PFSK-1 (cell line): ENCODE results near the gene NHSL2.

ENCODE experiments used
- FOXP2 ChIP-seq: optimal IDR thresholded peaks from 2 replicates; pipeline ENCODE3; 2011; ENCODE audit warnings: borderline replicate concordance, control low read depth, inconsistent platforms; ENCODE audit not compliant: insufficient read depth; ENCODE audit errors: extremely low read length, extremely low read depth
- POLR2AphosphoS5 ChIP-seq: IDR thresholded peaks from 2 replicates; pipeline ENCODE4 v1.6.1; 2012; ENCODE audit warnings: low read depth, mild to moderate bottlenecking, control low read depth, low read length, moderate library complexity
- REST ChIP-seq, 2 experiments: IDR thresholded peaks; 2 replicates each; pipeline versions ENCODE4 v1.6.1 to v1.8.0; 2011 to 2012; ENCODE audit warnings: low read depth in 2 of 2, low read length in 2 of 2, control low read depth in 1 of 2, inconsistent platforms in 1 of 2, mild to moderate bottlenecking in 1 of 2, moderate library complexity in 1 of 2; ENCODE audit not compliant: insufficient read depth in 1 of 2
- SIN3A ChIP-seq: IDR thresholded peaks from 2 replicates; pipeline ENCODE4 v1.6.1; 2012; ENCODE audit warnings: mild to moderate bottlenecking, low read length, moderate library complexity, borderline replicate concordance; ENCODE audit not compliant: insufficient read depth
- TAF1 ChIP-seq: IDR thresholded peaks from 2 replicates; pipeline ENCODE4 v1.6.1; 2012; ENCODE audit warnings: low read length, control low read depth, borderline replicate concordance; ENCODE audit not compliant: insufficient read depth

Gene NHSL2

DNA sequence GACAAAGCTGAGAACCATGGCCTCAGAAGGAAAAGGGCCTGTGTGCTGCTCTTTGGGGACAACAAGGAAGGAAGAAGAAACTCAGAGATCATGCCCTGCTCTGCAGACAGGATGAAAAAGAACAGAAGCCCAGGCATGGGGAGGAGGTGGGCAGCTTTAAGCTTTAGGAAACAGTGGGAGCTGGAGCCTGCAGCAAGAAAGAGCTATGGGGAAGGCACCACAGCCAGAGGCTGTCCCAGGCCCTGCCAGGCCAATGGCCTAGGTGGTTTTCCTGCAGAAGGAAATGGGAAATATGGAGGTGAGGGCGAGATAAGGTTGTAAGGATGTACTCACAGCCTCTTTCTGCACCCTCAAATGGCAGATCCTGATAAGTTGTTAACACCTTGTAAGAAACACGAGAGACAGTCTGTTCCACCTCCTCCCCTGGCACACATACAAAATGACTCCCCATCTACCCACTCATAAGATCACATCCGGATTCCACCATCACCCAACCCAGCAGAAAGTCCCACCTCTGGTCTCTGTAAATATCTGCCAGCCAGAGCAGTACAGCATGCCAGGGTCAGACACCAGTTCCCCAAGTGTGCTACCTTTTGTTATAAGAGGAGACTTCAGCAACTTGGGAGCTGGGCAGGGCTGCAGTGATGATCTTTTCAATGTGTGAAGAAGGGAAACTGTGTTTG, 115.8 kb downstream of the NHSL2 start:
- TF ChIP-seq FOXP2 (no peak), POLR2AphosphoS5 (no peak), SIN3A (no peak), REST (IDR thresholded peaks at IDR 0.05; ENCODE audit: insufficient read depth in 1 of 2, low read depth in 2 of 2, low read length in 2 of 2) (no peak)

DNA sequence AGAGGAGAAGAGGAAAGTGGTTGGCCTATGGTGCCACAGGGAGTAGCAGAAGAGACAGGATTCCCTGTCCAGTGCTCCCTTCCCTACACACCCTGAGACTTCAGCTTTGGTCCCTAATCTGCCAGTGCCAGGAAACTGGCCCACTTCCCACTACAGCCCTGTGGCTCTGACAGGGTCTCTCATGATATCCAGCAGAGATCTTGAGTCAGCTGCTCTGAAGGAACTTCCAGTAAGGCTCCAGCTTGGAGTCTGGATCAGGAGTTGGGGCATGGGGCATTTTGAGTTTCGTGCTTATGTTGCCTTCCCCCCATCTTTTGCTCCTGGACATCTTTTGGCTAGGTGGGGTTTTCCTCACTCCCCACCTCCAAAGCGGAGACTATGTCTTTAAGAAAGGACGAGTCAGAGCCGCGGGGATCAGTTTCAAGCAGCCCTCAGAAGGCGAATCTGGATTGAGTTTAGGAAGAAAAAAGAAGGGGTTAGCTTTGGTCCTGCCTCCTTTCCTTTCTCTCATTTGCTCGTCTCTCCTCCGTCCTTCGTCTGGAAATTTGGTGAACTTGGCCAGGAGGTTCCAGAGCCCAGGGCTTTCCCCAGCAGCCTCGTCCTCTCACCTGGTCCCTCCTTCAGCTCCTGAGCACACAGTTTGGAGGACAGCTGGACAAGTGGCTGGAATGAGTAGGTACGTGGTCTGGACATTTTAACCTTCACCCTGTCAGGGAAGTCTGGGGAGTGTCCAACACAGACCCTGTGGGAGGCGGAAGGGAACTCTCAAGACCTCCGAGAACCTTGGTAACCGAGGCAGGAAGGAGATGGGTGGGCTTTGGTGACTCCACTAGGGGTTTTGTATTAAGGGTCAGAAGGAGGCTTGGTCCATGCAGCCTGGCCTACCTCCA, 116.6 kb downstream of the NHSL2 start:
- TF ChIP-seq SIN3A: no peak
- TF ChIP-seq POLR2AphosphoS5: no peak
- TF ChIP-seq TAF1: no peak
- TF ChIP-seq REST (IDR thresholded peaks at IDR 0.05; ENCODE audit: insufficient read depth in 1 of 2, low read depth in 2 of 2, low read length in 2 of 2): no peak
- no peak for TF ChIP-seq FOXP2

DNA sequence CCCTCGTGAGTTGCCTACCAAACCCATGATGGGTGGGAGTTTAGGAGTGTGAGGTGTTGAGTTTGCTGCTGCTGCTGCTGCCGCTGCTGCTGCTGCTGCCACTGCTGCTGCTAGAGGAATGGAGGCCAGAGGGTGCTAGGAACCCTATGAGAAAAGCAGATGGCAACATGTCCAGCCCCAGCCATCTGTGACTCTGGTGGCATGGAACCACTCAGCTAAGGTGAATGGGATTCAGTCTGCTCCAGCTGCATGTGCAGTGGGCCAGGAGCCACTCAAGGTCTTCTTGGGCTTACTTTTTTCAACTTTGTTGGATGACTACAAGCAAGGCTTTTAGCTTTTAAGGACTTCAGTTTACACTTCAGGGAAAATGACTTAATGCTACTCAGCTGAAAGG, 117.3 kb downstream of the NHSL2 start:
- no peak for TF ChIP-seq POLR2AphosphoS5
- no peak for TF ChIP-seq SIN3A
- TF ChIP-seq FOXP2: no peak
- no peak for TF ChIP-seq TAF1
- TF ChIP-seq REST (IDR thresholded peaks at IDR 0.05; ENCODE audit: insufficient read depth in 1 of 2, low read depth in 2 of 2, low read length in 2 of 2): no peak

DNA sequence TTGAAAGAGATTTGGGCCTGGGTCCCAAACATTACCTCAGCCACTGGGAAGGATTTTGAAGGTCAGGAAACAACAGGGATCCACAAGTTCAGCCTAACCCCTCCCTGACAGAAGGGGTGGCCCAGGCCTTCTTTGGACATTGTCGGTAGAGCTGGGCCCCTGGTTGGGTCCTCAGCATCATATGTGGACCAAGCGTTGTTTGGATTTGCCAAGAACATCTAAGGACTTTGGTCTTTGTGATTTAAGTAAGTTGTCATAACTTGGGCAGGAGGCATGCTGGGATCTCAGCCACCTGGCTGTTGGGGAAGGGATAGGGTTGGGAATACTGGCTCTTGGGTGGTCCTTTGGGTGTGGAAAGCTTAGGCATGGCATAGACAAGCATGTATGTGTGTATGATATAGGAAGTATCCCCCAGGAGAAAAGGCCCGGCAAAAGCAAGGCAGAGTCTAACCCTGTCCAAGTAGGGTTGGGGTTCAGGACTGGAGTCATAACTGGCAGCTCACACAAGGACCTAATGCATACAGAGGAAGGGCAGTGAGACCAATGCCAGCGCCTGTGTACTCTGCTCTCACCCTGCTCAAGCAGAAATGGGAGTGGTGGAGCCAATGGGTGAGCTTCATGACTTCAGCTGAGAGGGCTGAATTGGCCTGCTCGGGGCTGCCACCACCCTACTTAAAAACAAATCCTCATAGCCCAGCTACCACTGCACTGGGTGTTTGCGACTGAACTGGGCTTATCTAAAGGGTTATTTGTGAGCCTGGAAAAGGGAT, 118.2 kb downstream of the NHSL2 start:
- TF ChIP-seq SIN3A: no peak
- TF ChIP-seq TAF1: no peak

GRCh38 chrX:72029483-72030411, 119.1 kb downstream of the NHSL2 start:
- TF ChIP-seq REST (IDR thresholded peaks at IDR 0.05; ENCODE audit: insufficient read depth in 1 of 2, low read depth in 2 of 2, low read length in 2 of 2) (no peak), SIN3A (no peak), FOXP2 (no peak), TAF1 (no peak), POLR2AphosphoS5 (no peak)
